M059J (cell line): ENCODE measurements around the gene UGGT1. TPM values are rescaled to one million over a fixed set of nuclear protein-coding genes. Genes with fewer than 3 reads are reported as not detected.
A peak's percentile ranks its signal among the peaks of the same experiment; 100 is the strongest.
"Not testable (repeated sequence)": the region's sequence is repeated elsewhere in the genome, so short reads cannot be mapped to it uniquely, and the experiment has no call there.

ENCODE experiments used
- DNase-seq: peaks from one replicate; pipeline ENCODE4 v3.0.0-alpha.2; 2012; ENCODE audit warnings: low read depth
- total RNA-seq: library from RNA; depleted of rRNA; stranded (reverse); fragments of >200 nt; shearing (Covaris generic); gene quantifications from 2 replicates; pipeline ENCODE4 v1.2.3, GENCODE V29; 2014

The UGGT1 gene
- total RNA-seq, 1 experiment from 2014 or later = 61.2 TPM

GRCh38 chr2:128177315-128177714, 86.3 kb downstream of the UGGT1 start:
- no peak for DNase-seq

GRCh38 chr2:128178149-128178649, 87.2 kb downstream of the UGGT1 start:
- no peak for DNase-seq

- peak; percentile 42 for DNase-seq
These were observed 87.9 kb downstream of the UGGT1 start for GRCh38 chr2:128178650-128179460.

GRCh38 chr2:128179461-128179755, 88.4 kb downstream of the UGGT1 start:
- DNase-seq = no peak

- DNase-seq = no peak
These were observed 89.0 kb downstream of the UGGT1 start for GRCh38 chr2:128180031-128180430.

- no peak for DNase-seq
These were observed 94.6 kb downstream of the UGGT1 start for GRCh38 chr2:128185576-128185975.

- DNase-seq = peak; percentile 27
These were observed 96.1 kb downstream of the UGGT1 start for GRCh38 chr2:128187032-128187654.

- no peak for DNase-seq
These were observed 104.5 kb downstream of the UGGT1 start for GRCh38 chr2:128195435-128195984.

- no peak for DNase-seq
These were observed 105.0 kb downstream of the UGGT1 start for GRCh38 chr2:128196026-128196425.

GRCh38 chr2:128196471-128196931, 105.5 kb downstream of the UGGT1 start:
- DNase-seq = no peak

GRCh38 chr2:128197059-128197458, 106.1 kb downstream of the UGGT1 start:
- DNase-seq = no peak

GRCh38 chr2:128198656-128199055, 107.7 kb downstream of the UGGT1 start:
- no peak for DNase-seq

- DNase-seq = no peak
These were observed 108.1 kb downstream of the UGGT1 start for GRCh38 chr2:128199141-128199540.

GRCh38 chr2:128202791-128203190, 111.8 kb downstream of the UGGT1 start:
- peak; percentile 18 for DNase-seq

- no peak for DNase-seq
These were observed 115.2 kb downstream of the UGGT1 start for GRCh38 chr2:128206245-128206644.

- no peak for DNase-seq
These were observed 117.0 kb downstream of the UGGT1 start for GRCh38 chr2:128208023-128208422.

- not testable (repeated sequence) for DNase-seq
These were observed 117.8 kb downstream of the UGGT1 start for GRCh38 chr2:128208631-128209324.

- no peak for DNase-seq
These were observed 123.3 kb downstream of the UGGT1 start for GRCh38 chr2:128214251-128214650.

- no peak for DNase-seq
These were observed 124.0 kb downstream of the UGGT1 start for GRCh38 chr2:128214866-128215460.

GRCh38 chr2:128215897-128216642, 125.1 kb downstream of the UGGT1 start:
- peak; percentile 42 for DNase-seq

GRCh38 chr2:128217671-128218070, 126.7 kb downstream of the UGGT1 start:
- peak; percentile 33 for DNase-seq
